Karpas-422 (cell line): ENCODE measurements around the gene DNAJC30. TPM values are rescaled to one million over a fixed set of nuclear protein-coding genes. Genes with fewer than 3 reads are reported as not detected.

Experiments used
- DNase-seq: peaks from one replicate; pipeline ENCODE4 v3.0.0-alpha.2; 2015
- H2AFZ ChIP-seq: fragments of 200-600 bp; sonication (generic); 2 replicates; pipeline ENCODE4 v1.6.1; 2014; ENCODE audit warnings: antibody characterized with exemption, low read length, mixed read lengths
- H3K27ac ChIP-seq: fragments of 200-600 bp; sonication (generic); 2 replicates; pipeline ENCODE4 v1.5.1; 2014; ENCODE audit warnings: mild to moderate bottlenecking, low read length, moderate library complexity
- H3K27me3 ChIP-seq: fragments of 200-600 bp; sonication (generic); 2 replicates; pipeline ENCODE4 v1.6.1; 2014; ENCODE audit warnings: low read length, mixed read lengths
- H3K36me3 ChIP-seq: fragments of 200-600 bp; sonication (generic); 2 replicates; pipeline ENCODE4 v1.6.1; 2014; ENCODE audit warnings: low read length, mixed read lengths; ENCODE audit not compliant: insufficient read depth
- H3K4me1 ChIP-seq: fragments of 200-600 bp; sonication (generic); 2 replicates; pipeline ENCODE4 v1.6.1; 2014; ENCODE audit warnings: mild to moderate bottlenecking, low read length, mixed read lengths
- H3K4me2 ChIP-seq: fragments of 200-600 bp; sonication (generic); 2 replicates; pipeline ENCODE4 v1.6.1; 2014; ENCODE audit warnings: low read length, low read depth, mild to moderate bottlenecking; ENCODE audit not compliant: poor library complexity, severe bottlenecking
- H3K4me3 ChIP-seq: fragments of 200-600 bp; sonication (generic); 2 replicates; pipeline ENCODE4 v1.5.1; 2014; ENCODE audit warnings: mild to moderate bottlenecking, antibody characterized with exemption, low read length, mixed read lengths
- H3K79me2 ChIP-seq: fragments of 200-600 bp; sonication (generic); 2 replicates; pipeline ENCODE4 v1.6.1; 2014; ENCODE audit warnings: mild to moderate bottlenecking, low read length, mixed read lengths
- H3K9ac ChIP-seq: fragments of 200-600 bp; sonication (generic); 2 replicates; pipeline ENCODE4 v1.6.0; 2014; ENCODE audit warnings: low read length
- H3K9me2 ChIP-seq: fragments of 200-600 bp; sonication (generic), shearing (Covaris generic); replicated peaks from 2 replicates; pipeline ENCODE4 v1.6.0; 2014; ENCODE audit warnings: mild to moderate bottlenecking, low read length, moderate library complexity; ENCODE audit not compliant: insufficient read depth
- H3K9me3 ChIP-seq: fragments of 300-700, 200-600 bp; sonication (generic); 2 replicates; pipeline ENCODE4 v1.6.1; 2014; ENCODE audit warnings: low read length, mixed read lengths
- H4K20me1 ChIP-seq: fragments of 200-600 bp; sonication (generic); 2 replicates; pipeline ENCODE4 v1.6.1; 2014; ENCODE audit warnings: mild to moderate bottlenecking, antibody characterized with exemption, low read length, low read depth; ENCODE audit not compliant: insufficient read depth
- small RNA-seq: library from RNA; depleted of rRNA; stranded (forward); fragments of <200 nt; gene quantifications from one replicate; pipeline ENCODE3, GENCODE V24; 2014
- total RNA-seq: library from RNA; depleted of rRNA; stranded (reverse); fragments of >200 nt; shearing (Covaris generic); gene quantifications from 2 replicates; pipeline ENCODE4 v1.2.3, GENCODE V29; 2014; ENCODE audit warnings: low replicate concordance; rRNA removed

Gene DNAJC30
- total RNA-seq, 1 experiment from 2014 or later = 1.3 TPM

DNA sequence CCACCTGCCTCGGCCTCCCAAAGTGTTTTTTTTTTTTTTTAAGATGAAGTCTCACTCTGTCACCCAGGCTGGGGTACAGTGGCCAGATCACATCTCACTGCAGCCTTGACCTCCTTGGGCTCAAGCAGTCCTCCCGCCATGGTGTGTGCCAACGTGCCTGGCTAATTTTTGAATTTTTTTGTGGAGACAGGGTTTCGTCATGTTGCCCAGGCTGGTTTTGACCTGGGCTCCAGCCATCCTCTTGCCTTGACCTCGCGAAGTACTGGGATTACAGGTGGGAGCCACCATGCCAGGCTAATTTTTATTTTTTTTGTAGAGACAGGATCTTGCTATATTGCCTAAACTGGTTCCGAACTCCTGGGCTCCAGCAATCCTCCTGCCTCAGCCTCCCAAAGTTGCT lies 49.9 kb downstream of the DNAJC30 start:
- H4K20me1 ChIP-seq = no peaks in the 10 kb centered on the region
- H3K36me3 ChIP-seq = no peaks in the 10 kb centered on the region
- H3K79me2 ChIP-seq = no peaks in the 10 kb centered on the region
- no peak overlapping the region for H3K4me3 ChIP-seq
- H3K9me3 ChIP-seq = no peaks in the 10 kb centered on the region
- no peak overlapping the region for H3K27ac ChIP-seq
- no peaks in the 10 kb centered on the region for H3K9me2 ChIP-seq
- no peak overlapping the region for H3K9ac ChIP-seq
- no peak overlapping the region for H2AFZ ChIP-seq
- H3K27me3 ChIP-seq = no peaks in the 10 kb centered on the region
- H3K4me1 ChIP-seq = no peaks in the 10 kb centered on the region
- DNase-seq = no peak
- no peak overlapping the region for H3K4me2 ChIP-seq

GRCh38 chr7:73631558-73631957 lies 51.7 kb downstream of the DNAJC30 start:
- H4K20me1 ChIP-seq = no peaks in the 10 kb centered on the region
- no peaks in the 10 kb centered on the region for H3K36me3 ChIP-seq
- no peak for DNase-seq
- H3K4me1 ChIP-seq = no peaks in the 10 kb centered on the region
- no peak overlapping the region for H2AFZ ChIP-seq
- H3K4me2 ChIP-seq = no peak overlapping the region
- H3K4me3 ChIP-seq = no peak overlapping the region
- H3K79me2 ChIP-seq = no peaks in the 10 kb centered on the region
- H3K9me3 ChIP-seq = no peaks in the 10 kb centered on the region
- no peak overlapping the region for H3K27ac ChIP-seq
- no peaks in the 10 kb centered on the region for H3K9me2 ChIP-seq
- H3K27me3 ChIP-seq = no peaks in the 10 kb centered on the region
- no peak overlapping the region for H3K9ac ChIP-seq

Small RNAs within 50 kb of the gene (small RNA-seq; reads per million reads assigned to genes)
- gene MIR4284 (0.36 reads per million), gene RN7SL265P (not detected)

Other genes with a start within 250 kb of the DNAJC30 start
- not detected in 2 replicates for gene FZD9, start 249.7 kb downstream of the DNAJC30 start, total RNA-seq
- 49.0 and 51.2 TPM in 2 replicates for gene BAZ1B, start 161.2 kb downstream of the DNAJC30 start, total RNA-seq
- 37.2 and 50.9 TPM in 2 replicates for gene BCL7B, start 125.8 kb downstream of the DNAJC30 start, total RNA-seq
- gene TBL2, start 104.9 kb downstream of the DNAJC30 start, total RNA-seq = 27.5 and 43.4 TPM in 2 replicates
- not detected in 2 replicates for gene MLXIPL, start 58.9 kb downstream of the DNAJC30 start, total RNA-seq
- gene VPS37D, start 15.6 kb downstream of the DNAJC30 start, total RNA-seq = not detected in 2 replicates
- 41.9 and 85.9 TPM in 2 replicates for gene BUD23, start 144 bp upstream of the DNAJC30 start, total RNA-seq
- 3.7 and 5.5 TPM in 2 replicates for gene STX1A, start 36.2 kb upstream of the DNAJC30 start, total RNA-seq
- gene ABHD11, start 55.3 kb upstream of the DNAJC30 start, total RNA-seq = 14.3 and 18.3 TPM in 2 replicates
- not detected in 2 replicates for gene CLDN3, start 86.8 kb upstream of the DNAJC30 start, total RNA-seq
- not detected in 2 replicates for gene CLDN4, start 147.5 kb upstream of the DNAJC30 start, total RNA-seq
- gene METTL27, start 159.1 kb upstream of the DNAJC30 start, total RNA-seq = not detected in 2 replicates
- not detected in 2 replicates for gene TMEM270, start 177.7 kb upstream of the DNAJC30 start, total RNA-seq